HG02571 (cell line): ENCODE data around the gene GFRA3.
"Not testable (repeated sequence)": the region's sequence is repeated elsewhere in the genome, so short reads cannot be mapped to it uniquely, and the experiment has no call there.

Experiments used
- ATAC-seq: cut with Tn5 transposase; IDR thresholded peaks from one replicate; pipeline ENCODE4 v1.9.1; 2021; ENCODE audit warnings: mild to moderate bottlenecking, moderate library complexity; ENCODE audit not compliant: unreplicated experiment

The GFRA3 gene

GRCh38 chr5:138247800-138248199 is 26.6 kb downstream of the GFRA3 start:
- ATAC-seq, result not testable (repeated sequence)

DNA sequence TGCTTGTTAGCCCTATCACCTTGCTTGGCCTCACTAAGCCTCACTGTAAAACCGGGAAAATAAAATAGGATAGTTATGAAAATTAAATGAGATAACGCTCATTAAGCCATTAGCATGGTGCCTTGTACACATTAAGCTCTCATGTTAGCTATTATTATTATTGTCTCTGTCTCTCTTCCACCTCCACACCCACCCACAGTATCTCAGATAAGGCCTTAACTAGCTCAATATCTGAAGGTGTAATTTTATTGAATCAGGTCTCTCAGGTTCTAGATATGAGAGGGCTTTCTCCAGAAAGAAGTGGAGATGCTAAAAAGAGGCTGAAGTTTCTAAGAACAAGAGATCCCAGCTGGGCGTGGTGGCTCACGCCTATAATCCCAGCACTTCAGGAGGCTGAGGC is 27.6 kb downstream of the GFRA3 start:
- ATAC-seq, result no peak

- ATAC-seq, result no peak
Measured at GRCh38 chr5:138246334-138246733, 28.1 kb downstream of the GFRA3 start.

GRCh38 chr5:138245717-138246116 is 28.7 kb downstream of the GFRA3 start:
- no peak for ATAC-seq

DNA sequence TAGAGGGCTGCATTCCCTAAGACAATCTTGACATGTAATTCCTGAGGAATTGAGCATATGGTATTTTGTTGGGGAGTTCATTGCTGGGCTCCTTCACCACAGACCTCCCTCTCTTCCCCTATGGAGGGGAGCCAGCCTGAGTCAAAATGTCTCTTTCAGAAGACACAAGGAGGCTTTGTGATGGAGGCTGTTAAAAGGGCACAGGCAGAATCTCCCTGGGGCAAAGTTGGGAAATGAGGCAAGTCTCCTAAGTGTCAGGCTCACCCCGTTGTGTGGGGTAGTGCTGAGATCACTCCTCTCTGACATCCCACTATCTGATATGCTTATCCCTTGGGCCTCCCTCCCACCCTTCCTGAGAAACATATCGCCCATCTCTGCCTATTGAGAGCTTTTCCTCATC is 30.6 kb downstream of the GFRA3 start:
- ATAC-seq, result no peak

GRCh38 chr5:138241688-138242571 is 32.5 kb downstream of the GFRA3 start:
- no peak for ATAC-seq

DNA sequence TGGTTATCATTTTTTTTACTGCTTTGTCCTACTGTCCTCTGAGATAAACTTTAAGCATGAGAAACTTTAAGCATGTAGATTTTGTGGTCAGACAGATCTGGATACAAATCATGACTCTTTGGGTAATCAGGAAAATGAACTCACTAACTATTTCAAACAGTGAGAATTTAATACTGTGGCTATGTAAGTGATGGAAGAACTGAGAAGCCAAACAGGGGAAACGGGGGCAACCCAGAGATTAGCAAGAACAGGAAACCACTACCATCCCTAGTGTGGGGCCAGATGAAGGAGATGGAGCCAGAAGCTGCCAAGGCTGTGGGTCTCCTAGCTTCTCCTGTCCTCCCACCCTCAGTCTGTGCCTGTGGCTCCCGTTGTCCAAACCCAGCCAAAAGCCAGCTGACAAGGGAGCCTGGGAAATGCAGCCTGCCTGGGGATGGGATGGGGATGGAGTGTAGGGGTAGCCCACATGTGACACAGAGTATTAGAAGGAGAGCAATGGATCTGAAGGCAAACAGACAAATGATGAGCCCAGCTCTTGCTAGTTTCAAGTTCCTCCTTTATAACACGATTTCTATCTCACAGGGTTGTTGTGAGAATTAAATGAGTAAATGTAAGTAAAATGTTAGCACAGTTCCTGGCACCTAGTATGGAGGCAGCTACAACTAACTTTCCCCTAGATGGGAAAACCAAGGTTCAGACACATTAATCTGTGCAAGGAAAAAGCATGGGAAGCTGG is 33.6 kb downstream of the GFRA3 start:
- no peak for ATAC-seq

DNA sequence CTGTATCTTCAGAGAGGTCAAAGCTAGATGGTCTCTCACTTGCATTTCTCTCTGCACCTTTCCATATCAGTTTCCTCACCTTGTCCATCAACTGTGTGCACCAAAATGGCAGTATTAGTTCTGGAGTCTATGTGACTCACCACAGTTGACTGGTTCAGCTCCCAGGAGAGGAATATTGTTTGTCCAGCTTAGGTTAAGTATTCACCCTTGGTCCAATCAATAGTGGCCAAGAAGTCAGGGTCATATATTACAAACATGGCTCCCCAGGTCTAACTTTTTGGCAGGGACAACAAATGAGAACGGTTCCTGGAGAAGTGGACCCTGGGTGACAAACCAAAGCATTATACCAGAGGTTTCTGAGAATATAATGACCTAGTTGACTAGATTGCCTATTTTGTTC is 36.4 kb downstream of the GFRA3 start:
- ATAC-seq, result no peak

DNA sequence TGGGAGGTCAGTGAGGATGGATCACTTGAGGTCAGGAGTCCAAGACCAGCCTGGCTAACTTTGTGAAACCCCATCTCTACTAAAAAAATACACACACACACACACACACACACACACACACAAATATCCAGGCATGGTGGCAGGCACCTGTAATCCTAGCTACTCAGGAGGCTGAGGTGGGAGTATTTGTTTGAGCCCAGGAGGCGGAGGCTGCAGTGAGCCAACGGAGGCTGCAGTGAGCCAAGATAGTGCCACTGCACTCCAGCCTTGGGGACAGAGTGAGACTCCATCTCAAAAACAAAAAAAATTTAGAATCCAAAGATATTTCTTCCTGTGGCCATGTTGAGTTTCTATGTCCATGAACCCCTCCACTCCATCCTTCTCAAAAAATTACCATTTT is 39.8 kb downstream of the GFRA3 start:
- ATAC-seq, result no peak

- no peak for ATAC-seq
Measured at GRCh38 chr5:138233280-138233679, 41.1 kb downstream of the GFRA3 start.

DNA sequence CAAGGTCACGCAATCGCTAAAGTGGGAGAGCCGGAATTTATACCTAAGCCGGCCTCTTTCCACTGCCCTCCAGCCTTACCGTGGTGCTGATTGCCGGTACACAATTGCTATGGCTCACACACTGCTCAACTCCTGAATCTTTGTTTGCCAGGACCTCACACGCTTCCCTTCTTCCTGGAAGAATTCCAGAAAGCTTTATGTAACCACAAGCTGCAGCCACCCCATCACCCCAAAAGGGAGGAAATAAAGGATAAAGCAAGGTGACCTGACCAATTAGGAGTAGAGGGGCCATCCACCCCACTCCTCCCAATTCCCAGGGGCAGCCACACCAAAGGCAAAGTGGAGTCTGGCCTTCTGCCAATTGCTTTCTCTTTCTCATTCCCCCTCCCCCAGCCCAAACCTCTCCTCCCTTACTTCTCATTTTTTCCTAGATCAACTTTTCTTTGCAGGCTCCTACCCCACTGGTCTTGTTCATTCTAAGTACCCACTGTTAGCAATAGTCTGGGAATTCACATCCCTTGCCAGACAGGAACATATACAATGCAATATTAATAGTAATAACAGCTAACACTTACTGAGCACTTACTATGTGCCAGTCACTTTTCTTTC is 43.3 kb downstream of the GFRA3 start:
- ATAC-seq, result no peak

- ATAC-seq, result no peak
Measured at GRCh38 chr5:138230261-138230660, 44.2 kb downstream of the GFRA3 start.

GRCh38 chr5:138229387-138229786 is 45.0 kb downstream of the GFRA3 start:
- ATAC-seq, result no peak

DNA sequence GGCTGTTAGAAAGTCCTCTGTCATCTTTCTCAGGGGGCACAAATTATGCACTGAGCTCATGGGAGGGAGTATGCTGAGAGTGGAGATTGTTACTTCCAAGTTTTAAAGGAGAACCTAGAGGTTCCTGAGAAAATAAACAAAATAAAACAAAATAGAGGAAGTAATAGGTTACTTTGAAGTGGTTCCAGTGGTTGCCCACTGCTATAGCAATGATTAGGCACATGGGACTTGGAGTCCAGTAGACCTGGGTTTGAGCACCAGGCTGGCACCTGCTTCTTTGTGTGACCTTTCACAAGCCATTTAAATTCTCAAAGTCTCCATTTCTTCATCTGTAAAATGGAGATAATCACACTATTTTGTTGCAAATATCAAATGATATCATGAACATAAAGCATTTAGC is 47.5 kb downstream of the GFRA3 start:
- ATAC-seq, result no peak

DNA sequence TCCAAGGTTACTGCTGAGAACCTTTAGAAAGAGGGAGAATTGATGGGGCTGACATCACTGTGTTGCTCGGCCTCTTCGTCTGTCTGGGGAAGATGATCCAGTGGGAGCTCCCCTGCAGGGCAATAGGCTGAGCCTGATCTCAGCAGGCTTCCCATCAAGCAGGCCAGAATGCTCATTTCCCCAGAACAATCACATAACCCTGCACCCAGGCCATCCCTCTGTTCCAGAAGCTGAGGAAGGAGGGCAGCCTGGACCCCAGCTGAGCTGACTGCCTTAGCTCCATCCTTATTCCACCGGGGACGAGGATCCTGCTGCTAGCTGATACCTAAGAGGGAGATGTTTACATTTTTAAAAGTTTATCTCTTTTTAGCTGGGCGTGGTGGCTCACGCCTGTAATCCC is 49.7 kb downstream of the GFRA3 start:
- no peak for ATAC-seq

- no peak for ATAC-seq
Measured at GRCh38 chr5:138223532-138223931, 50.9 kb downstream of the GFRA3 start.

- no peak for ATAC-seq
Measured at GRCh38 chr5:138216799-138217198, 57.6 kb downstream of the GFRA3 start.

- peak; percentile 97 for ATAC-seq
Measured at GRCh38 chr5:138213161-138214029, 61.0 kb downstream of the GFRA3 start, which contains the start of gene CDC23. Gene CDC23 (minus strand): TSS chr5:138213323. CDS start chr5:138213312, 11 bp downstream.

GRCh38 chr5:138212828-138213160 is 61.6 kb downstream of the GFRA3 start:
- ATAC-seq, result peak; percentile 20

GRCh38 chr5:138210985-138211384 is 63.4 kb downstream of the GFRA3 start:
- no peak for ATAC-seq
